Measurements from ENCODE around the gene RAB20.

DNA sequence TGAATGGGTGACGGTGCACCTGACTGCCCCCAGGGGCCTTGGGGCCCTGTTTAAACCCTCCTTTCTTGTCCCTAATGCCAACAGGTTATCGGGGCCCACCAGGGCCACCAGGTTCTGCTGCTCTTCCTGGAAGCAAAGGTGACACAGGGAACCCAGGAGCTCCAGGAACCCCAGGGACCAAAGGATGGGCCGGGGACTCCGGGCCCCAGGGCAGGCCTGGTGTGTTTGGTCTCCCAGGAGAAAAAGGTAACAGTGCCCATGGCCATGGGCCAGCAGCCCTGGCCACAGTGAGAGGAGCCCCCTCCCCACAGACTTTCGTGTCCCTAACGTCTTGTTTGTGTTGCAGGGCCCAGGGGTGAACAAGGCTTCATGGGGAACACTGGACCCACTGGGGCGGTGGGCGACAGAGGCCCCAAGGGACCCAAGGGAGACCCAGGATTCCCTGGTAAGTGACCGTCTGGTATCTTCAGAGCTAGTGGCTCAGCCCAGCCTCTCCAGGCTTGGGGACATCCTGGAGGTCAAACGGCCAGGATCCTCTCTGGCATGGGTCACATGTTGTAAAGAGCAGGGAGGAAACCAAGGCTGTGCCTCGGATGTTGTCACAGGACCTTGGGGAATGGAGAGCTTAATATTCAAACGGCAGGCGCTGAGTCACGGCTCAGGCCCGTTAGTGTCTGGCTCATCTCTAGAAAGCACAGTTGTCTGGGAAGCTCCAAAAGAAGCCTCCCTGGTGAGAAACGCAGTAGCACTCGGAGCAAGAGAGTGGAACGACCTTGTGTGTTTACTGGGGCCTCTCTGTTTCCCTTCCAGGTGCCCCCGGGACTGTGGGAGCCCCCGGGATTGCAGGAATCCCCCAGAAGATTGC, 58.3 kb downstream of the RAB20 start:
- TF ChIP-seq, protein P1, sequence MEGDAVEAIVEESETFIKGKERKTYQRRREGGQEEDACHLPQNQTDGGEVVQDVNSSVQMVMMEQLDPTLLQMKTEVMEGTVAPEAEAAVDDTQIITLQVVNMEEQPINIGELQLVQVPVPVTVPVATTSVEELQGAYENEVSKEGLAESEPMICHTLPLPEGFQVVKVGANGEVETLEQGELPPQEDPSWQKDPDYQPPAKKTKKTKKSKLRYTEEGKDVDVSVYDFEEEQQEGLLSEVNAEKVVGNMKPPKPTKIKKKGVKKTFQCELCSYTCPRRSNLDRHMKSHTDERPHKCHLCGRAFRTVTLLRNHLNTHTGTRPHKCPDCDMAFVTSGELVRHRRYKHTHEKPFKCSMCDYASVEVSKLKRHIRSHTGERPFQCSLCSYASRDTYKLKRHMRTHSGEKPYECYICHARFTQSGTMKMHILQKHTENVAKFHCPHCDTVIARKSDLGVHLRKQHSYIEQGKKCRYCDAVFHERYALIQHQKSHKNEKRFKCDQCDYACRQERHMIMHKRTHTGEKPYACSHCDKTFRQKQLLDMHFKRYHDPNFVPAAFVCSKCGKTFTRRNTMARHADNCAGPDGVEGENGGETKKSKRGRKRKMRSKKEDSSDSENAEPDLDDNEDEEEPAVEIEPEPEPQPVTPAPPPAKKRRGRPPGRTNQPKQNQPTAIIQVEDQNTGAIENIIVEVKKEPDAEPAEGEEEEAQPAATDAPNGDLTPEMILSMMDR (conservative IDR thresholded peaks at IDR 0.05), result no peak
- no peak for TF ChIP-seq ZFX (IDR thresholded peaks at IDR 0.05)

Measured in C4-2B (cell line).